ENCODE results near the gene FGD5. TPM values are rescaled to one million over a fixed set of nuclear protein-coding genes. Genes with fewer than 3 reads are reported as not detected.

Gene FGD5
- total and polyA plus RNA-seq, 11 donors = 6.4 to 22.5 (median 14.9) TPM

- Histone ChIP-seq H3K27ac (no peak overlapping the region), H3K36me3 (no peaks in the 10 kb centered on the region), H3K9me3 (no peaks in the 10 kb centered on the region), H3K4me1 (peaks cover 0 to 34% (median 22%) of the 10 kb centered on the region in 12 donors), H3K27me3 (peaks cover 0 to 5% (median 0%) of the 10 kb centered on the region in 9 donors), H3K4me3 (no peak overlapping the region)
- 76 to 94% (median 86%) methylated on average over 5 of the region's 5 CpGs for WGBS, 4 donors
- TF ChIP-seq CTCF (IDR thresholded peaks at IDR 0.05) (no peak), POLR2A (IDR thresholded peaks at IDR 0.05) (no peak)
- DNase-seq (no peak), ATAC-seq (no peak)
- intact Hi-C loops (cut with DNase I) = loop anchor here in 2 of 10 donors (5.0 kb wide), 2 partner anchors 117 to 123 kb away; no protein-coding TSS in a partner anchor
These were observed 29.5 kb upstream of the FGD5 start for GRCh38 chr3:14789221-14789620.

GRCh38 chr3:14789640-14790285, 29.0 kb upstream of the FGD5 start:
- ATAC-seq (no peak), DNase-seq (no peak)
- peaks cover 0 to 34% (median 25%) of the 10 kb centered on the region in 12 donors for H3K4me1 ChIP-seq
- no peak overlapping the region for H3K27ac ChIP-seq
- H3K4me3 ChIP-seq = no peak overlapping the region
- no peaks in the 10 kb centered on the region for H3K36me3 ChIP-seq
- H3K9me3 ChIP-seq = no peaks in the 10 kb centered on the region
- TF ChIP-seq CTCF (IDR thresholded peaks at IDR 0.05) (no peak), POLR2A (IDR thresholded peaks at IDR 0.05) (no peak)
- WGBS, 4 donors = 73 to 82% (median 77%) methylated on average over 10 of the region's 10 CpGs
- intact Hi-C loops (cut with DNase I) = loop anchor here in 7 of 10 donors (2.0 to 10.0 kb wide), 6 partner anchors 55 to 133 kb away; no protein-coding TSS in a partner anchor
- peaks cover 0 to 5% (median 0%) of the 10 kb centered on the region in 9 donors for H3K27me3 ChIP-seq

GRCh38 chr3:14791343-14791945, 27.3 kb upstream of the FGD5 start:
- Histone ChIP-seq H3K9me3 (no peaks in the 10 kb centered on the region), H3K27me3 (peaks cover 0 to 5% (median 0%) of the 10 kb centered on the region in 9 donors), H3K4me3 (no peak overlapping the region), H3K27ac (no peak overlapping the region), H3K36me3 (no peaks in the 10 kb centered on the region), H3K4me1 (peaks cover 0 to 39% (median 27%) of the 10 kb centered on the region in 12 donors)
- TF ChIP-seq CTCF (IDR thresholded peaks at IDR 0.05) (peak; percentile 59 to 83 (median 70)), POLR2A (IDR thresholded peaks at IDR 0.05) (no peak)
- ATAC-seq (peak; percentile 48 to 76 (median 69)), DNase-seq (peak; percentile 73 to 81 (median 75))
- 22 to 33% (median 25%) methylated on average over 13 to 15 of the region's 15 CpGs for WGBS, 4 donors
- intact Hi-C loops (cut with DNase I) = loop anchor here in 9 of 10 donors (1.0 to 10.0 kb wide), 5 partner anchors 53 to 131 kb away; no protein-coding TSS in a partner anchor

- TF ChIP-seq POLR2A (IDR thresholded peaks at IDR 0.05) (no peak), CTCF (IDR thresholded peaks at IDR 0.05) (no peak)
These were observed 26.1 kb upstream of the FGD5 start for GRCh38 chr3:14792691-14793121.

More at GRCh38 chr3:14792691-14793121, 26.1 kb upstream of the FGD5 start:
- Histone ChIP-seq H3K36me3 (no peaks in the 10 kb centered on the region), H3K4me1 (peaks cover 0 to 43% (median 27%) of the 10 kb centered on the region in 12 donors), H3K27me3 (peaks cover 0 to 3% (median 0%) of the 10 kb centered on the region in 9 donors), H3K4me3 (no peak overlapping the region), H3K27ac (peak overlapping the region in 10 of 12 donors; percentile 21 to 78 (median 60)), H3K9me3 (no peaks in the 10 kb centered on the region)
- intact Hi-C loops (cut with DNase I) = loop anchor here in 6 of 10 donors (2.0 to 10.0 kb wide), 5 partner anchors 18 to 130 kb away; no protein-coding TSS in a partner anchor
- ATAC-seq (no peak), DNase-seq (peak in 1 of 5 donors; percentile 25)
- WGBS, 4 donors = 83 to 94% (median 86%) methylated on average over 9 of the region's 9 CpGs

All from heart left ventricle (tissue), 16 donors.